Testis (tissue), 2 donors: ENCODE measurements around the gene ELF3.

ENCODE experiments used
- CTCF ChIP-seq, 3 experiments: fragments of 450-650 bp in 2 of 3; fragments of 200-600 bp in 1 of 3; sonication (generic) in 1 of 3; IDR thresholded peaks; one replicate each; pipeline ENCODE4 v1.5.1; 2016 to 2019; ENCODE audit warnings: antibody characterized with exemption in 3 of 3, mild to moderate bottlenecking in 2 of 3, moderate library complexity in 1 of 3
- POLR2A ChIP-seq: fragments of 450-650 bp; IDR thresholded peaks from one replicate; pipeline ENCODE4 v1.6.1; 2017; ENCODE audit warnings: antibody characterized with exemption, mild to moderate bottlenecking, moderate library complexity

GRCh38 chr1:201966171-201966570 is 44.2 kb upstream of the ELF3 start:
- TF ChIP-seq POLR2A: no peak
- no peak for TF ChIP-seq CTCF (IDR thresholded peaks at IDR 0.05)
